Epithelial cell of umbilical artery (primary cell): ENCODE data around the gene SPINK14. TPM values are rescaled to one million over a fixed set of nuclear protein-coding genes. Genes with fewer than 3 reads are reported as not detected.

Experiments
- total RNA-seq: library from RNA; depleted of rRNA; stranded (reverse); fragments of >200 nt; gene quantifications from 2 replicates; pipeline ENCODE4 v1.2.3, GENCODE V29; 2014

SPINK14 gene
- not detected in 2 replicates for total RNA-seq

GRCh38 chr5:148168246-148168645 lies at the start of gene SPINK14:
Gene SPINK14, plus strand, starts transcription at chr5:148168546. Its CDS starts 1,187 bp downstream, at chr5:148169733.

GRCh38 chr5:148202531-148203203 lies 34.3 kb downstream of the SPINK14 start, which contains the start of gene SPINK6:
Gene SPINK6, plus strand, starts transcription at chr5:148203042. Its CDS starts 55 bp downstream, at chr5:148203097.

Other genes starting within 250 kb of the SPINK14 start
- gene SPINK5, start 104.6 kb upstream of the SPINK14 start, total RNA-seq, result 1.6 TPM in 1 of 2 replicates, not detected in the other
- not detected in 2 replicates for gene SPINK6, start 34.5 kb downstream of the SPINK14 start, total RNA-seq
- gene MARCOL, start 70.0 kb downstream of the SPINK14 start, total RNA-seq, result not detected in 2 replicates
- gene SPINK13, start 100.2 kb downstream of the SPINK14 start, total RNA-seq, result not detected in 2 replicates
- gene SPINK7, start 143.9 kb downstream of the SPINK14 start, total RNA-seq, result not detected in 2 replicates
- gene SPINK9, start 167.0 kb downstream of the SPINK14 start, total RNA-seq, result not detected in 2 replicates
- 52.6 and 81.5 TPM in 2 replicates for gene FBXO38, start 215.4 kb downstream of the SPINK14 start, total RNA-seq